PC-3 (cell line): ENCODE data around the gene PRRX2. TPM values are rescaled to one million over a fixed set of nuclear protein-coding genes. Genes with fewer than 3 reads are reported as not detected.
A peak's percentile ranks its signal among the peaks of the same experiment; 100 is the strongest.
"Not testable (repeated sequence)": the region's sequence is repeated elsewhere in the genome, so short reads cannot be mapped to it uniquely, and the experiment has no call there.

Source experiments
- ATAC-seq: fragments of 200-7000 bp; cut with Tn5 transposase; 2 replicates; pipeline ENCODE4 v1.9.1; 2020; ENCODE audit warnings: mild to moderate bottlenecking, moderate library complexity
- BruUV-seq: library from RNA; stranded (reverse); fragments of 400-500 nt; replicated peaks from 2 replicates; lab custom pipeline; 2021; lab: Mats Ljungman, UMichigan
- CTCF ChIA-PET: fragments of 300-600 bp; sonication (Branson Sonifier 250); formaldehyde crosslinking; loops from one replicate; lab custom pipeline; 2022; ENCODE audit warnings: antibody characterized with exemption; lab: Charles Lee
- POLR2A ChIA-PET: fragments of 300-600 bp; sonication (Branson Sonifier 250); formaldehyde crosslinking; loops from one replicate; lab custom pipeline; 2022; ENCODE audit warnings: antibody characterized with exemption; ENCODE audit not compliant: unreplicated experiment; lab: Charles Lee
- DNase-seq: peaks from one replicate; pipeline ENCODE4 v3.0.0-alpha.2; 2015
- H2AFZ ChIP-seq: fragments of 300-600 bp; sonication (generic); 2 replicates; pipeline ENCODE4 v1.6.0; 2016; ENCODE audit warnings: antibody characterized with exemption, low read length
- H3F3A ChIP-seq: fragments of 300-600 bp; sonication (generic); one replicate; pipeline ENCODE4 v1.6.0; 2017; ENCODE audit warnings: antibody characterized with exemption, low read length, control low read depth, mild to moderate bottlenecking; ENCODE audit not compliant: unreplicated experiment
- H3K27ac ChIP-seq: fragments of 300-600 bp; sonication (generic); 2 replicates; pipeline ENCODE4 v1.5.1; 2016; ENCODE audit warnings: mild to moderate bottlenecking, low read length
- H3K27me3 ChIP-seq: fragments of 300-600 bp; sonication (generic); 2 replicates; pipeline ENCODE4 v1.6.1; 2016; ENCODE audit warnings: low read length, mixed read lengths
- H3K36me3 ChIP-seq: fragments of 300-600 bp; sonication (generic); 2 replicates; pipeline ENCODE4 v1.6.1; 2016; ENCODE audit warnings: low read depth, mixed run types, low read length, mixed read lengths
- H3K4me1 ChIP-seq: fragments of 300-600 bp; sonication (generic); 2 replicates; pipeline ENCODE4 v1.5.1; 2016; ENCODE audit warnings: low read length; ENCODE audit not compliant: insufficient read depth
- H3K4me2 ChIP-seq: fragments of 300-600 bp; sonication (generic); 2 replicates; pipeline ENCODE4 v1.6.0; 2016; ENCODE audit warnings: low read length
- H3K4me3 ChIP-seq: fragments of 300-600 bp; sonication (generic); 2 replicates; pipeline ENCODE4 v1.5.1; 2016; ENCODE audit warnings: mild to moderate bottlenecking, low read length, mixed read lengths
- H3K79me2 ChIP-seq: fragments of 300-600 bp; sonication (generic); 2 replicates; pipeline ENCODE4 v1.6.1; 2017; ENCODE audit warnings: low read length, mixed read lengths
- H3K9ac ChIP-seq: fragments of 300-600 bp; sonication (generic); 2 replicates; pipeline ENCODE4 v1.6.0; 2016; ENCODE audit warnings: mild to moderate bottlenecking, low read length
- H3K9me2 ChIP-seq: fragments of 300-600 bp; sonication (generic); replicated peaks from 2 replicates; pipeline ENCODE4 v1.6.1; 2016; ENCODE audit warnings: mixed run types, low read length, mixed read lengths
- H3K9me3 ChIP-seq: fragments of 300-600 bp; sonication (generic); 2 replicates; pipeline ENCODE4 v1.6.1; 2016; ENCODE audit warnings: low read length, mixed read lengths
- H4K20me1 ChIP-seq: fragments of 300-600 bp; sonication (generic); 2 replicates; pipeline ENCODE4 v1.6.1; 2016; ENCODE audit warnings: low read length, mixed read lengths
- CTCF ChIP-seq: fragments of 300-600 bp; sonication (generic); conservative IDR thresholded peaks from 2 replicates; pipeline ENCODE4 v1.5.1; 2017; ENCODE audit warnings: antibody characterized with exemption, low read depth, mild to moderate bottlenecking, low read length
- EZH2 ChIP-seq: fragments of 300-600 bp; sonication (generic); IDR thresholded peaks from one replicate; pipeline ENCODE4 v1.6.1; 2017; ENCODE audit warnings: antibody characterized with exemption, mild to moderate bottlenecking, low read length; ENCODE audit not compliant: unreplicated experiment
- EZH2phosphoT487 ChIP-seq: fragments of 300-600 bp; sonication (generic); IDR thresholded peaks from 2 replicates; pipeline ENCODE4 v1.6.1; 2018; ENCODE audit warnings: mild to moderate bottlenecking, antibody characterized with exemption, low read length, borderline replicate concordance
- intact Hi-C: fragments of 100-400 bp; cut with micrococcal nuclease; formaldehyde crosslinking; loops from 2 replicates; pipeline ENCODE4 v1.9.0; 2023
- total RNA-seq: library from RNA; depleted of rRNA; stranded (reverse); fragments of >200 nt; gene quantifications from 2 replicates; pipeline ENCODE4 v1.2.3, GENCODE V29; 2014

Gene PRRX2
- total RNA-seq, 1 experiment from 2014 or later, result 0.47 TPM

DNA sequence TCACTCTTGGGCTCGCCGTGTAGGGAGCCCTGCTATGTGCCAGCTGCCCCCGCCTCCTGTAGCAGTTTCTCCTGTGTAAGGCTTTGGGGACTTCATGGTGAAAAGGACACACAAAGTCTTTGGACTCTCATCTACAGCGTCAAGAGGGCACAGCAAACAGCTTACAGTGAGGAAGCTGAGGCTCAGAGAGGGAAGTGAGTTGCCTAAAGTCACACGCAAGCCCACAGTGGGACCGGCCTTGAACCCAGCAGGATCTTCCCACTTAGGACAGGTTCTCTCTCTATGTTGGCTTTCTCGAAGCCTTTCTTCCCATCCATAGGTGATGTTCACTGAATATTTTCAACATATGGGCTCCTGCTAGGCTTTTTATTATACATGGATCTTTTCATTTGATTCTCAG lies 9.8 kb upstream of the PRRX2 start:
- Histone ChIP-seq H3K36me3 (no peaks in the 10 kb centered on the region), H3K4me1 (peaks cover 12% of the 10 kb centered on the region), H3K27me3 (no peaks in the 10 kb centered on the region), H3K9ac (no peak overlapping the region), H2AFZ (no peak overlapping the region), H3K9me2 (no peaks in the 10 kb centered on the region), H3F3A (no peaks in the 10 kb centered on the region), H3K79me2 (no peaks in the 10 kb centered on the region), H3K27ac (no peak overlapping the region), H3K4me2 (no peak overlapping the region), H3K4me3 (no peak overlapping the region), H4K20me1 (no peaks in the 10 kb centered on the region), H3K9me3 (no peaks in the 10 kb centered on the region)
- intact Hi-C loops, result no loop called here
- ATAC-seq (no peak), DNase-seq (no peak)
- CTCF ChIA-PET, result no interaction called here
- BruUV-seq, result no TSS peak
- POLR2A ChIA-PET, result no interaction called here
- TF ChIP-seq EZH2, result no peak
- TF ChIP-seq CTCF, result no peak
- no peak for TF ChIP-seq EZH2phosphoT487

- CTCF ChIA-PET, result interaction anchor here (0.7 kb wide), 2 partner anchors 70 to 493 kb away, joined by 3 read pairs; no protein-coding TSS in a partner anchor
- no peaks in the 10 kb centered on the region for H3K27me3 ChIP-seq
- no peak overlapping the region for H2AFZ ChIP-seq
- no peaks in the 10 kb centered on the region for H3K9me2 ChIP-seq
- ATAC-seq, result peak; percentile 100
- H4K20me1 ChIP-seq, result no peaks in the 10 kb centered on the region
- no TSS peak for BruUV-seq
- H3K9ac ChIP-seq, result no peak overlapping the region
- POLR2A ChIA-PET, result no interaction called here
- no peaks in the 10 kb centered on the region for H3K79me2 ChIP-seq
- peak; percentile 87 for DNase-seq
- TF ChIP-seq EZH2 (no peak), EZH2phosphoT487 (no peak), CTCF (no peak)
- no peaks in the 10 kb centered on the region for H3K36me3 ChIP-seq
- H3K9me3 ChIP-seq, result no peaks in the 10 kb centered on the region
- H3K4me2 ChIP-seq, result peak overlapping the region; percentile 55; the same call in 1 of the 2 replicates
- intact Hi-C loops, result no loop called here
- no peak overlapping the region for H3K4me3 ChIP-seq
- peaks cover 12% of the 10 kb centered on the region for H3K4me1 ChIP-seq
- no peaks in the 10 kb centered on the region for H3F3A ChIP-seq
- no peak overlapping the region for H3K27ac ChIP-seq
Observed at GRCh38 chr9:129656795-129657390, 8.6 kb upstream of the PRRX2 start.

- no peaks in the 10 kb centered on the region for H3K9me3 ChIP-seq
- no peak overlapping the region for H3K9ac ChIP-seq
- H3K27ac ChIP-seq, result no peak overlapping the region
- ATAC-seq (no peak), DNase-seq (no peak)
- no TSS peak for BruUV-seq
- CTCF ChIA-PET, result no interaction called here
- H3K36me3 ChIP-seq, result no peaks in the 10 kb centered on the region
- TF ChIP-seq EZH2 (no peak), EZH2phosphoT487 (no peak), CTCF (no peak)
- H3K4me1 ChIP-seq, result peaks cover 12% of the 10 kb centered on the region
- H3K79me2 ChIP-seq, result no peaks in the 10 kb centered on the region
- no peaks in the 10 kb centered on the region for H4K20me1 ChIP-seq
- H2AFZ ChIP-seq, result no peak overlapping the region
- H3K4me2 ChIP-seq, result no peak overlapping the region
- peaks cover 2% of the 10 kb centered on the region; the same call in 1 of the 2 replicates for H3K27me3 ChIP-seq
- no peaks in the 10 kb centered on the region for H3K9me2 ChIP-seq
- no peaks in the 10 kb centered on the region for H3F3A ChIP-seq
- no peak overlapping the region for H3K4me3 ChIP-seq
- intact Hi-C loops, result no loop called here
- POLR2A ChIA-PET, result no interaction called here
Observed at GRCh38 chr9:129661029-129661428, 4.4 kb upstream of the PRRX2 start.

GRCh38 chr9:129662239-129662638 lies 3.2 kb upstream of the PRRX2 start:
- H2AFZ ChIP-seq, H3K4me1 ChIP-seq, H3K79me2 ChIP-seq, ATAC-seq, H3K4me2 ChIP-seq, DNase-seq, H3K27ac ChIP-seq, H3F3A ChIP-seq, H3K27me3 ChIP-seq, H3K4me3 ChIP-seq, BruUV-seq, intact Hi-C loops, H4K20me1 ChIP-seq, H3K9me2 ChIP-seq, H3K36me3 ChIP-seq, H3K9me3 ChIP-seq, POLR2A ChIA-PET, H3K9ac ChIP-seq: not testable (repeated sequence)
- CTCF ChIA-PET, result interaction anchor here (0.6 kb wide), 2 partner anchors 81 to 128 kb away, joined by 4 read pairs; no protein-coding TSS in a partner anchor
